ENCODE data around the gene CASQ2. TPM values are rescaled to one million over a fixed set of nuclear protein-coding genes. Genes with fewer than 3 reads are reported as not detected.

Gene CASQ2
- total and polyA plus RNA-seq, 9 of the 15 experiments (the other 6 are each of a cell fraction or from before 2014, with no cell fraction given) = not detected

DNA sequence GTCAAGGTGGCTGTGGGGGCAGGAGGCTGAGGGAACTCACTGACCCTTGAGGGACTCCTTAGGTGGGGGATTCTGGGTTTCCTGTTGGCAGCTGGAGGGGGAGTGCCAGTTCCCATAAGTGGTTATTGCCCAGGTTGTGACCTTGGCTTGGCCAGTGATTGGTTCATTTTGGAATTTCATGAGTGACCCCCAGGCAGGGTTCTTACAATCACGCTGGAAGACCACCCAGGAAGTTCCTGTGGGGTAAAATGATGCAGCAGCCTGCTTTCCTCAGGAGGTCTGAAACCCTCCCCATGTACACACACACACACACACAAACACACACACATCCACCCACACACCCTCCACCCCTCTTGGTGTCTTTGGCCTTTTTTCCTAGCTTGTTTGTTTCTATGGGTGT, 109.9 kb downstream of the CASQ2 start:
- FAIRE-seq (no peak), ATAC-seq (no peak), DNase-seq (ENCODE audit: extremely low read depth in 1 of 4, low spot score in 3 of 4) (no peak)
- in situ Hi-C loops (cut with MboI) = no loop called here
- no TSS peak for BruUV-seq (replicated peaks)
- H3K9me1 ChIP-seq (ENCODE audit: control insufficient read depth, insufficient read depth, low read length) = no peaks in the 10 kb centered on the region
- peaks cover 40% of the 10 kb centered on the region for H3K79me2 ChIP-seq (ENCODE audit: control insufficient read depth, insufficient read depth, low read length)
- 100% methylated on average over 1 of the region's 1 CpG for WGBS (ENCODE audit: insufficient coverage, low coverage, missing lambda C conversion rate)
- H4K20me1 ChIP-seq (replicated peaks; ENCODE audit: control insufficient read depth, insufficient read depth, low read length) = no peaks in the 10 kb centered on the region
- no peaks in the 10 kb centered on the region for H3K27me3 ChIP-seq (ENCODE audit: control insufficient read depth in 2 of 2, insufficient read depth in 2 of 2, low read length in 2 of 2)
- POLR2A ChIA-PET = interaction anchor here (0.7 to 3.2 kb wide), 5 partner anchors 9 to 892 kb away, joined by 3 to 17 read pairs (median 3); no protein-coding TSS in a partner anchor
- intact Hi-C loops (cut with micrococcal nuclease) = no loop called here
- CTCF ChIA-PET (ENCODE audit: low intra/inter-chr PET ratio) = no interaction called here
- H3K27ac ChIP-seq (ENCODE audit: extremely low read depth, low read depth, low read length) = no peak overlapping the region
- no peak overlapping the region for H3K9ac ChIP-seq (ENCODE audit: insufficient read depth in 1 of 2, low read depth in 2 of 2, low read length in 2 of 2)
- H3K36me3 ChIP-seq (ENCODE audit: control insufficient read depth, insufficient read depth, low read length) = peaks cover 79% of the 10 kb centered on the region
- H3K9me3 ChIP-seq (replicated peaks; ENCODE audit: control insufficient read depth, insufficient read depth, low read depth, low read length) = no peaks in the 10 kb centered on the region
- H3K4me1 ChIP-seq (replicated peaks in 1 of 2; ENCODE audit: control insufficient read depth in 2 of 2, insufficient read depth in 2 of 2, low read length in 2 of 2) = peaks cover 20 to 23% of the 10 kb centered on the region in 2 experiments
- no peak overlapping the region for H3K4me2 ChIP-seq (ENCODE audit: insufficient read depth, low read length)
- TF ChIP-seq, protein P1, sequence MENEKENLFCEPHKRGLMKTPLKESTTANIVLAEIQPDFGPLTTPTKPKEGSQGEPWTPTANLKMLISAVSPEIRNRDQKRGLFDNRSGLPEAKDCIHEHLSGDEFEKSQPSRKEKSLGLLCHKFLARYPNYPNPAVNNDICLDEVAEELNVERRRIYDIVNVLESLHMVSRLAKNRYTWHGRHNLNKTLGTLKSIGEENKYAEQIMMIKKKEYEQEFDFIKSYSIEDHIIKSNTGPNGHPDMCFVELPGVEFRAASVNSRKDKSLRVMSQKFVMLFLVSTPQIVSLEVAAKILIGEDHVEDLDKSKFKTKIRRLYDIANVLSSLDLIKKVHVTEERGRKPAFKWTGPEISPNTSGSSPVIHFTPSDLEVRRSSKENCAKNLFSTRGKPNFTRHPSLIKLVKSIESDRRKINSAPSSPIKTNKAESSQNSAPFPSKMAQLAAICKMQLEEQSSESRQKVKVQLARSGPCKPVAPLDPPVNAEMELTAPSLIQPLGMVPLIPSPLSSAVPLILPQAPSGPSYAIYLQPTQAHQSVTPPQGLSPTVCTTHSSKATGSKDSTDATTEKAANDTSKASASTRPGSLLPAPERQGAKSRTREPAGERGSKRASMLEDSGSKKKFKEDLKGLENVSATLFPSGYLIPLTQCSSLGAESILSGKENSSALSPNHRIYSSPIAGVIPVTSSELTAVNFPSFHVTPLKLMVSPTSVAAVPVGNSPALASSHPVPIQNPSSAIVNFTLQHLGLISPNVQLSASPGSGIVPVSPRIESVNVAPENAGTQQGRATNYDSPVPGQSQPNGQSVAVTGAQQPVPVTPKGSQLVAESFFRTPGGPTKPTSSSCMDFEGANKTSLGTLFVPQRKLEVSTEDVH (IDR thresholded peaks at IDR 0.05; ENCODE audit: low read depth, partially characterized antibody) = no peak
- no peak overlapping the region for H2AFZ ChIP-seq (ENCODE audit: low read depth, low read length)
- H3K4me3 ChIP-seq = no peak overlapping the region

All from K562 (cell line).